NCI-H1694 treated with DMSO at 0.1 percent for 48 hours (cell line): Measurements from ENCODE around the gene KRT33A.
"Not testable (repeated sequence)": the region's sequence is repeated elsewhere in the genome, so short reads cannot be mapped to it uniquely, and the experiment has no call there.

Experiments used
- DNase-seq: peaks from one replicate; lab custom pipeline; 2025; lab: John Stamatoyannopoulos, UW

The KRT33A gene

GRCh38 chr17:41363881-41364280 lies 13.3 kb upstream of the KRT33A start:
- DNase-seq, result no peak

GRCh38 chr17:41360296-41360995 lies 9.8 kb upstream of the KRT33A start:
- no peak for DNase-seq

- DNase-seq, result no peak
These were observed 3.9 kb upstream of the KRT33A start for GRCh38 chr17:41354536-41354935.

GRCh38 chr17:41352597-41353366 lies 2.2 kb upstream of the KRT33A start:
- DNase-seq, result no peak

- DNase-seq, result no peak
These were observed 549 bp upstream of the KRT33A start for GRCh38 chr17:41351177-41351576.

- no peak for DNase-seq
These were observed 2.5 kb downstream of the KRT33A start for GRCh38 chr17:41347869-41348760.

- DNase-seq, result not testable (repeated sequence)
These were observed 4.2 kb downstream of the KRT33A start for GRCh38 chr17:41346421-41346820.

- DNase-seq, result no peak
These were observed 4.6 kb downstream of the KRT33A start for GRCh38 chr17:41345992-41346391.

- no peak for DNase-seq
These were observed 7.6 kb downstream of the KRT33A start for GRCh38 chr17:41343029-41343428.

GRCh38 chr17:41340934-41341861 lies 9.4 kb downstream of the KRT33A start:
- DNase-seq, result no peak

GRCh38 chr17:41340494-41340893 lies 10.1 kb downstream of the KRT33A start:
- DNase-seq, result no peak

GRCh38 chr17:41339571-41340172 lies 11.0 kb downstream of the KRT33A start:
- DNase-seq, result no peak

GRCh38 chr17:41338961-41339485 lies 11.6 kb downstream of the KRT33A start:
- DNase-seq, result no peak

- DNase-seq, result no peak
These were observed 14.9 kb downstream of the KRT33A start for GRCh38 chr17:41335747-41336146.

GRCh38 chr17:41334385-41335305 lies 16.0 kb downstream of the KRT33A start:
- DNase-seq, result no peak

GRCh38 chr17:41333836-41334235 lies 16.8 kb downstream of the KRT33A start:
- DNase-seq, result no peak

- no peak for DNase-seq
These were observed 17.5 kb downstream of the KRT33A start for GRCh38 chr17:41333098-41333497.

- DNase-seq, result no peak
These were observed 18.4 kb downstream of the KRT33A start for GRCh38 chr17:41332239-41332638.

GRCh38 chr17:41331606-41332005 lies 19.0 kb downstream of the KRT33A start:
- DNase-seq, result no peak
